IPS-18c (cell line): ENCODE results near the gene WNT8B.

ENCODE experiments used
- H3K4me3 ChIP-seq: 2 replicates; pipeline ENCODE4 v1.7.0; 2013; ENCODE audit warnings: low read depth, mild to moderate bottlenecking, low read length, moderate library complexity; ENCODE audit not compliant: insufficient read depth
- H3K9me3 ChIP-seq: one replicate; pipeline ENCODE4 v1.6.1; 2013; ENCODE audit warnings: mild to moderate bottlenecking, low read length, moderate library complexity; ENCODE audit not compliant: control insufficient read depth, insufficient read depth

Gene WNT8B

GRCh38 chr10:100507357-100507732, 44.5 kb downstream of the WNT8B start:
- no peak overlapping the region for H3K4me3 ChIP-seq
- no peaks in the 10 kb centered on the region for H3K9me3 ChIP-seq

DNA sequence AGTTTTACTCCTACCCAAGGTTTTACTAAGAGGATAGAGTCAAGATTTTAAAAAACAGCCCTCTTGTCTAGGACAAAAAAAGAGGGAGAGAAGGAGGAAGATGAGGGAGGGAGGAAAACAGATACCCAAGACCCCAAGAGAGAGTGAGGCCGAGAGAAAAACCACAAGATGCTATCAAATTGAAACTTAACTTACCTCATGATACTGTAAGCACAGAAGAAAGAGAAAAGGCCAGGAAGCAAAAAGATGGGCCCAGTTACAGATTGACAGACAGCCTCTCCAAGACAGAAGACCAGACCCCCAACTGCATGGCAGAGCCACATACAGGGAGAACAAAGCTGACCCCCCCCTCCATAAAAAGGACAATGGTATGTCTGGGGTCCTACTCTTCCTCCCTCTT, 45.5 kb downstream of the WNT8B start:
- no peaks in the 10 kb centered on the region for H3K9me3 ChIP-seq
- H3K4me3 ChIP-seq, result no peak overlapping the region

DNA sequence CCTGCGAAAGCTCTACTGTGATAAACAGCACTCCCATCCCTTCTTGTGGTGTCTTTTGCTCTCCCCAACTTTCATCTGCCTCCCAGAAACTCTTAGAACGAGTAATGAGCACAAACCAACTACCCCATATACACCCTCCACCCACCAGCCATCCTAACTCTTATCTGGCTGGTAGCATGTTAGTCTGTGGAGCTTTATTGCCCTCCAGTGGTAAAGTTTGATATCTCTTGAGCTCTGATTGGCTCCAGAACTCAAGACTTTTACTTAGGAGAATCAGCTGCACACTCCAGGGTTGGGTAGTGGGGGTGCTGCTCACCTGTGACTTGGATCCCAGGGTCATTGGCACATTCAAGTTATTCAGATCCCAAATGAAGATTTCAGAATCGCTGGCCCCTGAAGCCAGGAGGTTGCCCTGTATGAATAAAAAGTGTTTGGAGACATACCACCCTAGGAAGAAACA, 45.9 kb downstream of the WNT8B start:
- Histone ChIP-seq H3K4me3 (no peak overlapping the region), H3K9me3 (no peaks in the 10 kb centered on the region)

DNA sequence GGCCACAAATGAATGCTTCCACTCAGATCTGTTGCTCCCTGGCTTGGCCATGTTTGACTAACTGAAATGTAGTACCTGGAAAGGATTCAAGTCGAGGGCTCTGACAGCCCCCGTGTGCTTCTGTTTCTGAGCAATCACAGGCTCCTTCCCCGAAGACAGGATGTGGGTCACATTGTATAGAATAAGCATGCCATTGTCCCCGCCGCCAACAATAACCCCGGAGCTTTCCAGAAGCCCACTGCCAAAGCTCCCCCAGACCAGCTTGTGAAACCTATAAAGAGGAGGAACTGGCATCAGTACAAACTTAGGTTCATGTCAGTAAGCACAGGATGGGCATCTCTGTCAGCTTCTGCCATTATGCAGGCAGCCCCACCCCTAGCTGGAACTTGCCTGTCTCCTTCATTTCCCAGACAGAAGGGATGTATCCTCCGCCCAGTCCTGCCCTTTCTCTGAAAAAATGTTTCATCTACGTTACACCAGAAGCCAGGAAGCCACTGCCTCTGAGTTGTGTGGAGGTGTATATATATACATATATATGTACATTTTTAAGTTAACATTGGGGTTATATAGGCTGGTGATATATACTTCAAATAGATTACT, 46.5 kb downstream of the WNT8B start:
- Histone ChIP-seq H3K9me3 (no peaks in the 10 kb centered on the region), H3K4me3 (no peak overlapping the region)

GRCh38 chr10:100510533-100511308, 47.9 kb downstream of the WNT8B start:
- H3K9me3 ChIP-seq, result no peaks in the 10 kb centered on the region
- H3K4me3 ChIP-seq, result no peak overlapping the region

GRCh38 chr10:100515612-100516011, 52.8 kb downstream of the WNT8B start:
- H3K4me3 ChIP-seq, result no peak overlapping the region

GRCh38 chr10:100516847-100517246, 54.0 kb downstream of the WNT8B start:
- H3K4me3 ChIP-seq, result no peak overlapping the region
- no peaks in the 10 kb centered on the region for H3K9me3 ChIP-seq

More at GRCh38 chr10:100515612-100516011, 52.8 kb downstream of the WNT8B start:
- H3K9me3 ChIP-seq, result no peaks in the 10 kb centered on the region

DNA sequence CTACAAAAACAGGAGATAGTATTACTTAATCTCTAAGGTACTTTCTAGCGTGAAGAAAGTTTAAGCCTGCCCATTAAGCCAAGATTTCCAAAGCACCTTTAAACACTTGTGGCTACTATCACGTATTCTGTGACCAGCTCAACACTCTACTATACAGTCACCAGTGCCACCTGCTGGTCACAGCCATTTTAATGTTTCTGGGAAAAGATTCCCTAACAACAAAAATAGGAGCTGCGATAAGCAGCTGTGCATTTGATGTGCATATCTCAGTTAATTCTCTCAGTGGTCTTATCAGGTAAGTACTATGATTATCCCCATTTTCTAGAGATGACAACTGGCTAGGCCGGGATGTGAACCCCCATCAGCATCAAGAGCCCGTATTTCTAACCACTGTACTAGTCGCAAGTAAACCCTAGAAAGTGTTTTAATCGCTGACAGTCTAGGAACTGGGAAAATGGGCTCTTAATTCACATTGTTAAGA, 56.0 kb downstream of the WNT8B start:
- no peaks in the 10 kb centered on the region for H3K9me3 ChIP-seq
- peak overlapping the region; percentile 37; the same call in 1 of the 2 replicates for H3K4me3 ChIP-seq

DNA sequence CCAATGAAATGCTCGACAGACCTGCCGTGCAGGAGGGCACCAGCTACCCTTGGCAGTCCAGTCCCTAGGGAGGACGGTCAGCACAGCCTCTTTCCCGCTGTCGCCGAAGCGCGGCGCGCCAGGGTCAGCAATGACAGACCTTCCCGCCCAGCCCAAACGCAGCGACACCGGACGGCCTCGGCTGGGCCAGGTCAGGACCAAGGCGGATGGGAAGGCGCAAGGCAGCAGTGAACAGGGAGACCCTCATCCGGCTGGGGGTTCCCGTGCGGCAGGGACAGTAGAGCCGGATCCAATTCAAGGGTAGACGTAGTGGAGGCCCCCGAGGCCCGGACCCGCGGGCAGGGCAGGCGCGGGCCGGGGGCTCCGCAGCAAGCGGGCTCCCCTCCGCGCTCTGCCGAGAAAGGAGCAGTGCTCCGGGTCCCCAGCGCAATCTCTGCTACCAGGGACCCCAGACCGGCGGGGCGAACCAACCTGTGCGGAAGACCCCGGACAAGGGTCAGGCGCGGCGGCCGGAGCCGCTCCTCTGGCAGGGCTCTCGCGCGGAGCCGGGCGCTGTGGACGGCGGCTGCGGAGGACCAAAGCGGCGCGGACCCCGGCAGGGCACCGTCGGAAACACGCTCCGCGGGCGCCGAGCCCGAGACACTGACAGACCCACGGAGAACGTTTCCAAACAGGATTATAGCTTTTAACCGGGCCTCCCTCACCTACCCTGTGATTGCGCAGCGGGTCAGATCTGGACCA, 56.7 kb downstream of the WNT8B start, which contains the start of gene SEC31B:
Gene SEC31B, minus strand, starts transcription at position 551 of the 741 bp plus-strand sequence. CDS start 2,909 bp downstream, outside the sequence.
- Histone ChIP-seq H3K4me3 (peak within 1 kb of the TSS; percentile 37), H3K9me3 (no peaks in the 10 kb centered on the region)

DNA sequence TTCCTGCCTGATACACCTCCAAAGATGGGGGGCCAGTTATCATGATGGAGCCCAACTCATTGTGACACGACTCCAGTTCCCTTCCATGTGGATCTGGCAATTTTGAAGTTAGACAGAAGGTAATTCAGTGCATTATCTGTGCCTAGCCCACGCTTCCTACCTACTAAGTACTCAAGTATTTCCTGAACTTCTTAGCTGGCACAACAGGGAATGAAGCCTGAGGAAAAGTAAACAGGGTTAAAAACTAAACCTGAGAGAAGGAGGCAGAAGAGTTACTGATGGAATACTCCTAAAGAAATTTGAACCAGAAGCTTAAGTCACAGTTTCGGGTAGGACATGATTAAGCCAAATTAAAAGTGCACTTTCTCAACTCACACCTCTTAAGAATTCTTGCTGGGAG, 58.0 kb downstream of the WNT8B start:
- no peaks in the 10 kb centered on the region for H3K9me3 ChIP-seq
- no peak overlapping the region for H3K4me3 ChIP-seq

DNA sequence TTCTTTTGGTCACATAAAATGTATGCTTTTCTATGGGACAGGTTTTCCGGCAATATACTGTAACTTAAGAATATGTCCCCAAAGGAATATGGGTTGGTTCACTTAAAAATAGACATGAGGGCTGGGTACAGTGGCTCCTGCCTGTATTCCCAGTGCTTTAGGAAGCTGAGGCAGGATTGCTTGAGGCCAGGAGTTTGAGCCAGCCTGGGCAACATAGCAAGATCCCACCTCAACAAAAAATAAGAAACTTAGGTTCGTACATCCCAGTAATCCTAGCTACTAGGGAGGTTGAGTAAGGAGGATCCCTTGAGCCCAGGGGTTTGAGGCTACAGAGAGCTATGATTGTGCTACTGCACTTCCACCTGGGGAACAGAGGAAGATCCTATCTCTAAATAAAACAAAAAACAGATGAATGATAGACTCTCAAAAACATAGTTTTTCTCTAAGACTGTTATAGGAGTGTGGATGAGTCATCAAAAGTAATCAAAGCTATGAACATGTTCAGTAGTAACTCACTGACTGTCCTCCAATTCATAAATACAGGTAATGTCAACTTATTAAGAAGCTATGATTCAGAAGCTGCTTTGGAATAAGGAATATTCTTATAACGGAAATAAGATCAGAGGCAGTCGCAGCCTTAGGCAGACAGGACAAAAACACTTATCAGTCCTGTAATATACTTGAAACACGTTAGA, 59.4 kb downstream of the WNT8B start:
- no peak overlapping the region for H3K4me3 ChIP-seq
- H3K9me3 ChIP-seq, result no peaks in the 10 kb centered on the region

GRCh38 chr10:100522945-100523344, 60.1 kb downstream of the WNT8B start:
- Histone ChIP-seq H3K4me3 (no peak overlapping the region), H3K9me3 (no peaks in the 10 kb centered on the region)

GRCh38 chr10:100524206-100524605, 61.4 kb downstream of the WNT8B start:
- H3K9me3 ChIP-seq, result no peaks in the 10 kb centered on the region
- no peak overlapping the region for H3K4me3 ChIP-seq

GRCh38 chr10:100524638-100525037, 61.8 kb downstream of the WNT8B start:
- Histone ChIP-seq H3K4me3 (no peak overlapping the region), H3K9me3 (no peaks in the 10 kb centered on the region)

DNA sequence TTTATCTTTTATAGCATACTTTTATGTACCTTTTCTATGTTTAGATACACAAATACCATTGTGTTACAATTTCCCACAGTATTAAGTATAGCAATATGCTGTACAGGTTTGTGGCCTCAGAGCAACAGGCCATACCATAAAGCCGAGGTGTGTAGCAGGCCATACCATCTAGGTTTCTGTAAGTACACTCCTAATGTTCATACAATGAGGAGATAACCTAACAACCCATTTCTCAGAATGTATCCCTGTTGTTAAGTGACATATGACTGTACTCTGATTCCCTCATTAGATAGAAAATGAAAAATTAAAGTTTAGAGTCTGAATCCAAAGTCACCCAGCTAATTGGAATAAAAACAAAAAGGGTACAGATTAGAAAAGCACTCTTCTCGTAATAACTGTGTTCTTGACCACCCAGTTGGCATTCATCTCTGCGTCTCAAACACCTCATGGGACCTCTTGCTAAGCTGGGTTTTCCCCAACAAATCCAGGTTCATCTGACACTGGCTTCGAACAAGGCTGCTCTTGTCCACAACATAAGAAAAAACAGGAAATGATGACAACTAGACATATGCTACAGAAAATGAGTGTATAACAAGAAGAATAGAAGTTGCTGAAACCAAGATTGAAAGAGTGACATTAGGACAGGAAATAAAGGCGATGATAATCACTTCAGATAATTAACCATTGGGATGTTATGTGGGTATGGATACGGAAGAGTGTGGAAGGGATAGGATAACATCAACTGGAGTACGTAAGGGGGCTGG, 65.5 kb downstream of the WNT8B start:
- H3K9me3 ChIP-seq, result no peaks in the 10 kb centered on the region
- peak overlapping the region; percentile 92 for H3K4me3 ChIP-seq

GRCh38 chr10:100528921-100529474, 66.2 kb downstream of the WNT8B start:
- Histone ChIP-seq H3K4me3 (peak overlapping the region; percentile 92), H3K9me3 (no peaks in the 10 kb centered on the region)
